NCI-H226 (cell line): ENCODE data around the gene CACNA1S.
A peak's percentile ranks its signal among the peaks of the same experiment; 100 is the strongest.

Experiments
- DNase-seq: peaks from one replicate; pipeline ENCODE4 v3.0.0-alpha.2; 2015

Gene CACNA1S

GRCh38 chr1:201112173-201112731, at the start of gene CACNA1S:
CACNA1S (minus strand) TSS chr1:201112426; CDS start chr1:201112339, 87 bp downstream.
- DNase-seq, result no peak

- DNase-seq, result no peak
Observed at GRCh38 chr1:201157949-201158348, 45.7 kb upstream of the CACNA1S start.

GRCh38 chr1:201156819-201157218, 44.6 kb upstream of the CACNA1S start:
- no peak for DNase-seq

GRCh38 chr1:201156346-201156745, 44.1 kb upstream of the CACNA1S start:
- no peak for DNase-seq

- DNase-seq, result no peak
Observed at GRCh38 chr1:201155354-201155753, 43.1 kb upstream of the CACNA1S start.

GRCh38 chr1:201154389-201155165, 42.4 kb upstream of the CACNA1S start, which contains the start of gene TMEM9:
TMEM9 (minus strand) TSS chr1:201154474; CDS start chr1:201153923, 551 bp downstream.
- peak; percentile 75 for DNase-seq

GRCh38 chr1:201153474-201154388, 41.5 kb upstream of the CACNA1S start:
- peak; percentile 30 for DNase-seq

GRCh38 chr1:201149400-201149799, 37.2 kb upstream of the CACNA1S start:
- peak; percentile 31 for DNase-seq

- no peak for DNase-seq
Observed at GRCh38 chr1:201147396-201148015, 35.3 kb upstream of the CACNA1S start.

GRCh38 chr1:201146626-201147390, 34.6 kb upstream of the CACNA1S start:
- DNase-seq, result no peak

- no peak for DNase-seq
Observed at GRCh38 chr1:201145816-201146215, 33.6 kb upstream of the CACNA1S start.

- no peak for DNase-seq
Observed at GRCh38 chr1:201145132-201145531, 32.9 kb upstream of the CACNA1S start.

- no peak for DNase-seq
Observed at GRCh38 chr1:201144701-201145100, 32.5 kb upstream of the CACNA1S start.

- DNase-seq, result no peak
Observed at GRCh38 chr1:201143726-201144635, 31.8 kb upstream of the CACNA1S start.

- DNase-seq, result no peak
Observed at GRCh38 chr1:201142849-201143725, 30.9 kb upstream of the CACNA1S start.

GRCh38 chr1:201142011-201142848, 30.0 kb upstream of the CACNA1S start:
- no peak for DNase-seq

GRCh38 chr1:201141418-201141817, 29.2 kb upstream of the CACNA1S start:
- no peak for DNase-seq

- no peak for DNase-seq
Observed at GRCh38 chr1:201140941-201141260, 28.7 kb upstream of the CACNA1S start.
